HG03469 (cell line): ENCODE results near the gene KRT76.
"Not testable (repeated sequence)": the region's sequence is repeated elsewhere in the genome, so short reads cannot be mapped to it uniquely, and the experiment has no call there.

ENCODE experiments used
- ATAC-seq: cut with Tn5 transposase; IDR thresholded peaks from one replicate; pipeline ENCODE4 v1.9.1; 2021; ENCODE audit warnings: mild to moderate bottlenecking, moderate library complexity, moderate number of reproducible peaks; ENCODE audit not compliant: unreplicated experiment

Gene KRT76

GRCh38 chr12:52797529-52797894 lies 20.4 kb upstream of the KRT76 start:
- no peak for ATAC-seq

GRCh38 chr12:52796839-52797528 lies 19.8 kb upstream of the KRT76 start:
- no peak for ATAC-seq

- no peak for ATAC-seq
Measured at GRCh38 chr12:52796429-52796794, 19.3 kb upstream of the KRT76 start.

- no peak for ATAC-seq
Measured at GRCh38 chr12:52795694-52796428, 18.7 kb upstream of the KRT76 start, which contains the start of gene KRT3. Gene KRT3, minus strand, starts transcription at chr12:52796117. Its CDS starts 75 bp downstream, at chr12:52796042.

GRCh38 chr12:52795332-52795674 lies 18.2 kb upstream of the KRT76 start:
- not testable (repeated sequence) for ATAC-seq

- ATAC-seq: no peak
Measured at GRCh38 chr12:52794479-52795331, 17.6 kb upstream of the KRT76 start.

- ATAC-seq: no peak
Measured at GRCh38 chr12:52792185-52793029, 15.3 kb upstream of the KRT76 start.

GRCh38 chr12:52791271-52792184 lies 14.4 kb upstream of the KRT76 start:
- no peak for ATAC-seq

GRCh38 chr12:52790427-52791270 lies 13.5 kb upstream of the KRT76 start:
- ATAC-seq: no peak

- no peak for ATAC-seq
Measured at GRCh38 chr12:52789637-52790426, 12.7 kb upstream of the KRT76 start.

GRCh38 chr12:52788876-52789636 lies 11.9 kb upstream of the KRT76 start:
- no peak for ATAC-seq

- ATAC-seq: no peak
Measured at GRCh38 chr12:52788192-52788875, 11.2 kb upstream of the KRT76 start.

GRCh38 chr12:52787324-52788191 lies 10.4 kb upstream of the KRT76 start:
- no peak for ATAC-seq

- no peak for ATAC-seq
Measured at GRCh38 chr12:52784909-52785308, 7.8 kb upstream of the KRT76 start.

- no peak for ATAC-seq
Measured at GRCh38 chr12:52783563-52784316, 6.6 kb upstream of the KRT76 start.
